Panc1 (cell line): Measurements from ENCODE around the gene OLIG1. TPM values are rescaled to one million over a fixed set of nuclear protein-coding genes. Genes with fewer than 3 reads are reported as not detected.

Experiments used
- ATAC-seq: fragments of 200-7000 bp; cut with Tn5 transposase; 2 replicates; pipeline ENCODE4 v1.9.1; 2020; ENCODE audit warnings: mild to moderate bottlenecking, moderate library complexity
- BruUV-seq: library from RNA; stranded (reverse); fragments of 400-500 nt; replicated peaks from 2 replicates; lab custom pipeline; 2021; lab: Mats Ljungman, UMichigan
- CTCF ChIA-PET: fragments of 300-600 bp; sonication (Branson Sonifier 250); formaldehyde crosslinking; loops from one replicate; lab custom pipeline; 2022; ENCODE audit warnings: antibody characterized with exemption; lab: Charles Lee
- POLR2A ChIA-PET: fragments of 300-600 bp; sonication (Branson Sonifier 250); formaldehyde crosslinking; loops from one replicate; lab custom pipeline; 2022; ENCODE audit warnings: antibody characterized with exemption; lab: Charles Lee
- DNase-seq: peaks from one replicate; pipeline ENCODE4 v3.0.0-alpha.2; 2010; ENCODE audit warnings: low read depth, low spot score
- H3K27ac ChIP-seq: 2 replicates; pipeline ENCODE4 v1.5.1; 2011; ENCODE audit warnings: mild to moderate bottlenecking, low read length, inconsistent platforms
- H3K27me3 ChIP-seq: fragments of 200-500 bp; sonication (Bioruptor generic); 2 replicates; pipeline ENCODE4 v1.6.0; 2014; ENCODE audit warnings: low read length, inconsistent platforms; ENCODE audit not compliant: control insufficient read depth, insufficient read depth
- H3K36me3 ChIP-seq: fragments of 200-500 bp; sonication (Bioruptor generic); 2 replicates; pipeline ENCODE4 v1.5.1; 2014; ENCODE audit warnings: inconsistent platforms, mild to moderate bottlenecking, low read length, moderate library complexity; ENCODE audit not compliant: control insufficient read depth, insufficient read depth
- H3K4me1 ChIP-seq: 2 replicates; pipeline ENCODE4 v1.5.1; 2011; ENCODE audit warnings: inconsistent platforms, mild to moderate bottlenecking, low read length, moderate library complexity; ENCODE audit not compliant: control insufficient read depth, insufficient read depth
- H3K4me3 ChIP-seq, 2 experiments: 2 replicates each; pipeline ENCODE4 v1.5.1; 2011 to 2012; ENCODE audit warnings: low read depth in 2 of 2, low read length in 2 of 2, mild to moderate bottlenecking in 2 of 2, inconsistent platforms in 1 of 2, moderate library complexity in 1 of 2
- H3K9me3 ChIP-seq: fragments of 200-500 bp; sonication (Bioruptor generic); 2 replicates; pipeline ENCODE4 v1.5.1; 2014; ENCODE audit warnings: low read depth, mild to moderate bottlenecking, inconsistent platforms, low read length, moderate library complexity; ENCODE audit not compliant: control insufficient read depth, insufficient read depth
- POLR2AphosphoS5 ChIP-seq: IDR thresholded peaks from 2 replicates; pipeline ENCODE4 v1.6.1; 2012; ENCODE audit warnings: mild to moderate bottlenecking, low read depth, low read length, moderate library complexity
- SIN3A ChIP-seq: IDR thresholded peaks from 2 replicates; pipeline ENCODE4 v1.6.1; 2012; ENCODE audit warnings: low read depth, mild to moderate bottlenecking, low read length, moderate library complexity, borderline replicate concordance; ENCODE audit not compliant: insufficient read depth
- TCF7L2 ChIP-seq: IDR thresholded peaks from 2 replicates; pipeline ENCODE4 v1.6.1; 2011; ENCODE audit warnings: mild to moderate bottlenecking, low read depth, low read length, inconsistent platforms
- in situ Hi-C: cut with HindIII; loops from 2 replicates; pipeline ENCODE4 v1.10.0; 2016; ENCODE audit warnings: low sequenced_read_pairs, low pct_unique_long_range_greater_than_20kb
- intact Hi-C: fragments of 100-400 bp; cut with micrococcal nuclease; formaldehyde crosslinking; loops from one replicate; pipeline ENCODE4 v1.10.0; 2022; ENCODE audit not compliant: unreplicated experiment
- total RNA-seq: library from RNA; stranded (reverse); gene quantifications from one replicate; pipeline ENCODE4 v1.2.1, GENCODE V29; 2021; ENCODE audit not compliant: unreplicated experiment
- TF ChIP-seq, protein P1 (sequence below), 2 experiments: IDR thresholded peaks; 2 replicates each; pipeline ENCODE4 v1.6.1; 2011 to 2012; ENCODE audit warnings: low read depth in 2 of 2, control low read depth in 1 of 2, low read length in 1 of 2, mild to moderate bottlenecking in 1 of 2, moderate library complexity in 1 of 2; ENCODE audit not compliant: insufficient read depth in 1 of 2
- TF ChIP-seq, protein P2 (sequence below): fragments of 450-650 bp; IDR thresholded peaks from 2 replicates; pipeline ENCODE4 v1.5.1; 2017; ENCODE audit warnings: mild to moderate bottlenecking

The OLIG1 gene
- total RNA-seq, 1 experiment from 2014 or later = 0.21 TPM

DNA sequence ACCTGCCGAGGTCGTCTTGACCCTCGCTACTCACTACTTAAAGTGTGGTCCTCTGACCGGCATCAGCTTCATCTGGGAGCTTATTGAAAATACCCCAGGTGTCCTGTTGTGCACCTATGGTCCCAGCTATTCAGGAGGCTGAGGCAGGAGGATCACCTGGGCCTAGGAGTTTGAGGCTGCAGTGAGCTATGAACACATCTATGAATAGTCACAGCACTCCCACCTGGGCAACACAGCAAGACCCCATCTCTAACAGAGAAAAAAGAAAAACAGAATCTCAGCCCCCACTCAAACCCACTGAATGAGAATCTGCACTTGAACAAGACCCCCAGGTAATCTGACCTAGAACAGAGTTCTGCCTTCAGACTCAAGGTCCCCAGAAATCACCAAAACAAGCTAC lies 8.7 kb upstream of the OLIG1 start:
- Histone ChIP-seq H3K27me3 (0 out of 2 replicates have a peak, but pooled peaks cover 6% of the 10 kb centered on the region), H3K27ac (no peak overlapping the region), H3K36me3 (no peaks in the 10 kb centered on the region), H3K4me3 (no peak overlapping the region), H3K9me3 (no peaks in the 10 kb centered on the region), H3K4me1 (no peaks in the 10 kb centered on the region)
- in situ Hi-C loops (no loop called here), intact Hi-C loops (no loop called here)
- no TSS peak for BruUV-seq
- ChIA-PET CTCF (no interaction called here), POLR2A (no interaction called here)
- DNase-seq (no peak), ATAC-seq (no peak)
- TF ChIP-seq, protein P1, sequence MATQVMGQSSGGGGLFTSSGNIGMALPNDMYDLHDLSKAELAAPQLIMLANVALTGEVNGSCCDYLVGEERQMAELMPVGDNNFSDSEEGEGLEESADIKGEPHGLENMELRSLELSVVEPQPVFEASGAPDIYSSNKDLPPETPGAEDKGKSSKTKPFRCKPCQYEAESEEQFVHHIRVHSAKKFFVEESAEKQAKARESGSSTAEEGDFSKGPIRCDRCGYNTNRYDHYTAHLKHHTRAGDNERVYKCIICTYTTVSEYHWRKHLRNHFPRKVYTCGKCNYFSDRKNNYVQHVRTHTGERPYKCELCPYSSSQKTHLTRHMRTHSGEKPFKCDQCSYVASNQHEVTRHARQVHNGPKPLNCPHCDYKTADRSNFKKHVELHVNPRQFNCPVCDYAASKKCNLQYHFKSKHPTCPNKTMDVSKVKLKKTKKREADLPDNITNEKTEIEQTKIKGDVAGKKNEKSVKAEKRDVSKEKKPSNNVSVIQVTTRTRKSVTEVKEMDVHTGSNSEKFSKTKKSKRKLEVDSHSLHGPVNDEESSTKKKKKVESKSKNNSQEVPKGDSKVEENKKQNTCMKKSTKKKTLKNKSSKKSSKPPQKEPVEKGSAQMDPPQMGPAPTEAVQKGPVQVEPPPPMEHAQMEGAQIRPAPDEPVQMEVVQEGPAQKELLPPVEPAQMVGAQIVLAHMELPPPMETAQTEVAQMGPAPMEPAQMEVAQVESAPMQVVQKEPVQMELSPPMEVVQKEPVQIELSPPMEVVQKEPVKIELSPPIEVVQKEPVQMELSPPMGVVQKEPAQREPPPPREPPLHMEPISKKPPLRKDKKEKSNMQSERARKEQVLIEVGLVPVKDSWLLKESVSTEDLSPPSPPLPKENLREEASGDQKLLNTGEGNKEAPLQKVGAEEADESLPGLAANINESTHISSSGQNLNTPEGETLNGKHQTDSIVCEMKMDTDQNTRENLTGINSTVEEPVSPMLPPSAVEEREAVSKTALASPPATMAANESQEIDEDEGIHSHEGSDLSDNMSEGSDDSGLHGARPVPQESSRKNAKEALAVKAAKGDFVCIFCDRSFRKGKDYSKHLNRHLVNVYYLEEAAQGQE (IDR thresholded peaks at IDR 0.05; ENCODE audit: insufficient read depth in 1 of 2, low read depth in 2 of 2, low read length in 1 of 2) = no peak
- no peak for TF ChIP-seq POLR2AphosphoS5
- TF ChIP-seq, protein P2, sequence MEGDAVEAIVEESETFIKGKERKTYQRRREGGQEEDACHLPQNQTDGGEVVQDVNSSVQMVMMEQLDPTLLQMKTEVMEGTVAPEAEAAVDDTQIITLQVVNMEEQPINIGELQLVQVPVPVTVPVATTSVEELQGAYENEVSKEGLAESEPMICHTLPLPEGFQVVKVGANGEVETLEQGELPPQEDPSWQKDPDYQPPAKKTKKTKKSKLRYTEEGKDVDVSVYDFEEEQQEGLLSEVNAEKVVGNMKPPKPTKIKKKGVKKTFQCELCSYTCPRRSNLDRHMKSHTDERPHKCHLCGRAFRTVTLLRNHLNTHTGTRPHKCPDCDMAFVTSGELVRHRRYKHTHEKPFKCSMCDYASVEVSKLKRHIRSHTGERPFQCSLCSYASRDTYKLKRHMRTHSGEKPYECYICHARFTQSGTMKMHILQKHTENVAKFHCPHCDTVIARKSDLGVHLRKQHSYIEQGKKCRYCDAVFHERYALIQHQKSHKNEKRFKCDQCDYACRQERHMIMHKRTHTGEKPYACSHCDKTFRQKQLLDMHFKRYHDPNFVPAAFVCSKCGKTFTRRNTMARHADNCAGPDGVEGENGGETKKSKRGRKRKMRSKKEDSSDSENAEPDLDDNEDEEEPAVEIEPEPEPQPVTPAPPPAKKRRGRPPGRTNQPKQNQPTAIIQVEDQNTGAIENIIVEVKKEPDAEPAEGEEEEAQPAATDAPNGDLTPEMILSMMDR = no peak
- no peak for TF ChIP-seq SIN3A
- TF ChIP-seq TCF7L2 = no peak

GRCh38 chr21:33063375-33063883 lies 6.5 kb upstream of the OLIG1 start:
- CTCF ChIA-PET = no interaction called here
- in situ Hi-C loops = no loop called here

More at GRCh38 chr21:33063375-33063883, 6.5 kb upstream of the OLIG1 start:
- no peak for ATAC-seq
- TF ChIP-seq, protein P1 (IDR thresholded peaks at IDR 0.05; ENCODE audit: insufficient read depth in 1 of 2, low read depth in 2 of 2, low read length in 1 of 2) = no peak
- no peak for TF ChIP-seq TCF7L2
- TF ChIP-seq POLR2AphosphoS5 = no peak
- no peak for TF ChIP-seq SIN3A
- TF ChIP-seq, protein P2 = no peak
- intact Hi-C loops = no loop called here
- no peak overlapping the region for H3K27ac ChIP-seq
- H3K4me3 ChIP-seq = no peak overlapping the region
- H3K36me3 ChIP-seq = no peaks in the 10 kb centered on the region
- DNase-seq = no peak
- POLR2A ChIA-PET = no interaction called here
- H3K27me3 ChIP-seq = peaks cover 10% of the 10 kb centered on the region; the same call in 1 of the 2 replicates
- H3K4me1 ChIP-seq = no peaks in the 10 kb centered on the region
- no TSS peak for BruUV-seq
- H3K9me3 ChIP-seq = no peaks in the 10 kb centered on the region
